DMS79 (cell line): ENCODE measurements around the gene RRAD.

Experiments
- DNase-seq: peaks from one replicate; lab custom pipeline; 2025; lab: John Stamatoyannopoulos, UW

RRAD gene

GRCh38 chr16:66934138-66934838 lies 9.0 kb upstream of the RRAD start, which contains the start of gene CIAO2B:
Gene CIAO2B (minus strand): TSS chr16:66934402. CDS start chr16:66934364, 38 bp downstream.
- no peak for DNase-seq

- no peak for DNase-seq
Observed at GRCh38 chr16:66933776-66934137, 8.4 kb upstream of the RRAD start.

- no peak for DNase-seq
Observed at GRCh38 chr16:66932076-66932475, 6.7 kb upstream of the RRAD start.

- no peak for DNase-seq
Observed at GRCh38 chr16:66931665-66932064, 6.3 kb upstream of the RRAD start.

GRCh38 chr16:66930189-66930588 lies 4.9 kb upstream of the RRAD start:
- DNase-seq: no peak

- no peak for DNase-seq
Observed at GRCh38 chr16:66928702-66929388, 3.5 kb upstream of the RRAD start.

GRCh38 chr16:66927918-66928649 lies 2.7 kb upstream of the RRAD start:
- no peak for DNase-seq

GRCh38 chr16:66926961-66927436 lies 1.7 kb upstream of the RRAD start:
- peak; percentile 39 for DNase-seq

GRCh38 chr16:66926171-66926947 lies 1.0 kb upstream of the RRAD start:
- no peak for DNase-seq

GRCh38 chr16:66924527-66925321 lies 611 bp downstream of the RRAD start:
- DNase-seq: no peak

GRCh38 chr16:66923866-66924265 lies 1.5 kb downstream of the RRAD start:
- no peak for DNase-seq

- peak; percentile 47 for DNase-seq
Observed at GRCh38 chr16:66923247-66923731, 2.0 kb downstream of the RRAD start.

- no peak for DNase-seq
Observed at GRCh38 chr16:66921729-66922450, 3.4 kb downstream of the RRAD start.

- no peak for DNase-seq
Observed at GRCh38 chr16:66920924-66921680, 4.2 kb downstream of the RRAD start.

GRCh38 chr16:66920299-66920590 lies 5.1 kb downstream of the RRAD start:
- no peak for DNase-seq

GRCh38 chr16:66919569-66920298 lies 5.6 kb downstream of the RRAD start:
- no peak for DNase-seq

- DNase-seq: no peak
Observed at GRCh38 chr16:66918803-66919568, 6.3 kb downstream of the RRAD start, which contains the start of gene CDH16. Gene CDH16 (minus strand): TSS chr16:66918885. CDS start chr16:66918065, 820 bp downstream.

GRCh38 chr16:66918355-66918754 lies 7.0 kb downstream of the RRAD start:
- DNase-seq: no peak
